HG02798 (cell line): Measurements from ENCODE around the gene RAD17.
"Not testable (repeated sequence)": the region's sequence is repeated elsewhere in the genome, so short reads cannot be mapped to it uniquely, and the experiment has no call there.

ENCODE experiments used
- ATAC-seq: cut with Tn5 transposase; IDR thresholded peaks from one replicate; pipeline ENCODE4 v1.9.1; 2021; ENCODE audit warnings: mild to moderate bottlenecking; ENCODE audit not compliant: unreplicated experiment, poor library complexity

The RAD17 gene

GRCh38 chr5:69369340-69370121 is at the start of gene RAD17, which contains the start of the genes AK6 and TAF9:
TSS of gene RAD17 (plus strand) at chr5:69369818. CDS start at chr5:69372209, 2,391 bp downstream.
TSS of gene AK6 (minus strand) at chr5:69369520. CDS start at chr5:69369490, 30 bp downstream.
TSS of gene TAF9 (minus strand) at chr5:69369520. CDS start at chr5:69365737, 3,783 bp downstream.
- ATAC-seq, result peak; percentile 93

- no peak for ATAC-seq
Measured at GRCh38 chr5:69326365-69326764, 43.3 kb upstream of the RAD17 start.

- no peak for ATAC-seq
Measured at GRCh38 chr5:69329905-69330489, 39.6 kb upstream of the RAD17 start.

- no peak for ATAC-seq
Measured at GRCh38 chr5:69331528-69332445, 37.8 kb upstream of the RAD17 start.

- ATAC-seq, result not testable (repeated sequence)
Measured at GRCh38 chr5:69333668-69334315, 35.8 kb upstream of the RAD17 start.

- peak; percentile 66 for ATAC-seq
Measured at GRCh38 chr5:69334793-69335268, 34.8 kb upstream of the RAD17 start.

GRCh38 chr5:69335341-69335935 is 34.2 kb upstream of the RAD17 start:
- no peak for ATAC-seq

GRCh38 chr5:69341520-69342161 is 28.0 kb upstream of the RAD17 start:
- no peak for ATAC-seq

- ATAC-seq, result no peak
Measured at GRCh38 chr5:69343083-69343482, 26.5 kb upstream of the RAD17 start.

- no peak for ATAC-seq
Measured at GRCh38 chr5:69350664-69351063, 19.0 kb upstream of the RAD17 start.

- ATAC-seq, result no peak
Measured at GRCh38 chr5:69359699-69360098, 9.9 kb upstream of the RAD17 start.

- no peak for ATAC-seq
Measured at GRCh38 chr5:69360442-69360841, 9.2 kb upstream of the RAD17 start.

GRCh38 chr5:69364414-69364813 is 5.2 kb upstream of the RAD17 start:
- no peak for ATAC-seq

GRCh38 chr5:69364850-69365249 is 4.8 kb upstream of the RAD17 start:
- ATAC-seq, result no peak

GRCh38 chr5:69367697-69368279 is 1.8 kb upstream of the RAD17 start:
- ATAC-seq, result no peak

GRCh38 chr5:69368458-69369339 is 919 bp upstream of the RAD17 start:
- peak; percentile 35 for ATAC-seq

GRCh38 chr5:69370335-69370734 is 717 bp downstream of the RAD17 start:
- not testable (repeated sequence) for ATAC-seq

GRCh38 chr5:69372394-69372793 is 2.8 kb downstream of the RAD17 start:
- ATAC-seq, result no peak
